GM12878 (cell line): ENCODE data around the gene UNC80. TPM values are rescaled to one million over a fixed set of nuclear protein-coding genes. Genes with fewer than 3 reads are reported as not detected.

Source experiments
- ATAC-seq: fragments of 200-7000 bp; cut with Tn5 transposase; 3 replicates; pipeline ENCODE4 v1.9.1; 2020; ENCODE audit warnings: mild to moderate bottlenecking, moderate library complexity
- BruUV-seq: library from RNA; stranded (reverse); fragments of 400-500 nt; replicated peaks from 2 replicates; lab custom pipeline; 2021; lab: Mats Ljungman, UMichigan
- CTCF ChIA-PET: fragments of 300-600 bp; sonication (Branson Sonifier 250); formaldehyde crosslinking; extraction: SDS; loops from one replicate; lab custom pipeline; 2021; ENCODE audit warnings: inconsistent platforms; lab: Yijun Ruan, JAX
- POLR2A ChIA-PET: fragments of 350-600 bp; formaldehyde crosslinking; extraction: SDS; loops from one replicate; lab custom pipeline; 2021; ENCODE audit warnings: inconsistent platforms; lab: Charles Lee
- RAD21 ChIA-PET: fragments of 300-600 bp; sonication (Branson Sonifier 250); formaldehyde crosslinking; loops from one replicate; lab custom pipeline; 2023; ENCODE audit warnings: antibody characterized with exemption; ENCODE audit not compliant: unreplicated experiment; lab: Charles Lee
- SMC1A ChIA-PET: fragments of 300-600 bp; sonication (Branson Sonifier 250); formaldehyde crosslinking; loops from one replicate; lab custom pipeline; 2023; ENCODE audit not compliant: unreplicated experiment, uncharacterized antibody; lab: Charles Lee
- DNase-seq: peaks from one replicate; pipeline ENCODE4 v3.0.0-alpha.2; 2011; ENCODE audit warnings: low read depth, low spot score
- FAIRE-seq: peaks from 3 replicates; lab custom pipeline; 2011; peaks lifted over from hg19 to GRCh38; lab: Jason Lieb, UNC
- H2AFZ ChIP-seq: 2 replicates; pipeline ENCODE4 v1.6.0; 2011; ENCODE audit warnings: low read depth, low read length, control low read depth; ENCODE audit not compliant: control insufficient read depth
- H3K27ac ChIP-seq: 2 replicates; pipeline ENCODE4 v1.5.1; 2011; ENCODE audit warnings: control low read depth; ENCODE audit not compliant: control insufficient read depth, insufficient read depth
- H3K27me3 ChIP-seq, 2 experiments: replicated peaks in 1 of 2; 2 replicates each; pipeline versions ENCODE4 v1.6.0 to v1.6.1; 2011; ENCODE audit warnings: low read length in 1 of 2; ENCODE audit not compliant: control insufficient read depth in 2 of 2, insufficient read depth in 2 of 2
- H3K36me3 ChIP-seq, 2 experiments: 2 replicates each; pipeline ENCODE4 v1.5.1; 2011; ENCODE audit warnings: low read length in 1 of 2; ENCODE audit not compliant: control insufficient read depth in 2 of 2, insufficient read depth in 2 of 2
- H3K4me1 ChIP-seq: 2 replicates; pipeline ENCODE4 v1.6.1; 2011; ENCODE audit warnings: mild to moderate bottlenecking, low read length, moderate library complexity, mixed read lengths; ENCODE audit not compliant: control insufficient read depth, insufficient read depth
- H3K4me2 ChIP-seq: 2 replicates; pipeline ENCODE4 v1.6.0; 2011; ENCODE audit warnings: control low read depth; ENCODE audit not compliant: control insufficient read depth, insufficient read depth
- H3K4me3 ChIP-seq: fragments of 200-600 bp; sonication (generic); 2 replicates; pipeline ENCODE4 v1.5.1; 2016
- H3K79me2 ChIP-seq: 2 replicates; pipeline ENCODE4 v1.6.0; 2011; ENCODE audit warnings: low read length; ENCODE audit not compliant: control insufficient read depth, insufficient read depth
- H3K9ac ChIP-seq: 2 replicates; pipeline ENCODE4 v1.8.0; 2011; ENCODE audit warnings: low read length, control low read depth, mixed read lengths; ENCODE audit not compliant: control insufficient read depth, insufficient read depth
- H3K9me3 ChIP-seq: replicated peaks from 3 replicates; pipeline ENCODE4 v1.5.1; 2011; ENCODE audit warnings: mild to moderate bottlenecking, low read length; ENCODE audit not compliant: control insufficient read depth, insufficient read depth
- H4K20me1 ChIP-seq: 2 replicates; pipeline ENCODE4 v1.6.0; 2011; ENCODE audit not compliant: control insufficient read depth, insufficient read depth
- EED ChIP-seq: sonication (generic); IDR thresholded peaks from 2 replicates; pipeline ENCODE4 v1.6.1; 2016; ENCODE audit warnings: antibody characterized with exemption, low read depth
- KDM1A ChIP-seq: fragments of 200-600 bp; sonication (generic); IDR thresholded peaks from 2 replicates; pipeline ENCODE4 v1.6.1; 2016; ENCODE audit warnings: borderline replicate concordance
- NFYA ChIP-seq: IDR thresholded peaks from 2 replicates; pipeline ENCODE4 v1.6.1; 2011; ENCODE audit warnings: low read depth, mild to moderate bottlenecking, low read length, improper control_type of control experiment, borderline replicate concordance
- NR2F1 ChIP-seq: fragments of 450-650 bp; conservative IDR thresholded peaks from 2 replicates; pipeline ENCODE4 v1.6.1; 2017; ENCODE audit warnings: mild to moderate bottlenecking
- STAT1 ChIP-seq: fragments of 450-650 bp; conservative IDR thresholded peaks from 2 replicates; pipeline ENCODE4 v1.6.1; 2014; ENCODE audit warnings: antibody characterized with exemption, mild to moderate bottlenecking
- TCF12 ChIP-seq: IDR thresholded peaks from 2 replicates; pipeline ENCODE4 v1.6.1; 2011; ENCODE audit warnings: low read depth, mild to moderate bottlenecking, low read length
- ZBTB33 ChIP-seq: fragments of 450-650 bp; IDR thresholded peaks from 2 replicates; pipeline ENCODE4 v1.6.1; 2017; ENCODE audit warnings: mild to moderate bottlenecking
- ZNF24 ChIP-seq: fragments of 450-650 bp; IDR thresholded peaks from 2 replicates; pipeline ENCODE4 v1.6.1; 2017; ENCODE audit warnings: antibody characterized with exemption, mild to moderate bottlenecking
- WGBS: methylation state at CpG from one replicate; pipeline ENCODE4 v1.1.6; 2016; ENCODE audit warnings: low lambda C conversion rate; ENCODE audit not compliant: insufficient replicate concordance, insufficient coverage; ENCODE audit errors: missing lambda C conversion rate; 5-methylcytosine and 5-hydroxymethylcytosine counted together
- in situ Hi-C: fragments of 300-500 bp; cut with MboI; formaldehyde crosslinking; loops from 9 replicates; pipeline ENCODE4 v1.14.3; 2018; ENCODE audit warnings: mixed read lengths
- intact Hi-C: fragments of 100-400 bp; cut with micrococcal nuclease; formaldehyde crosslinking; loops from one replicate; pipeline ENCODE4 v1.14.2; 2022; ENCODE audit not compliant: unreplicated experiment
- polyA plus RNA-seq, 11 experiments: library from polyadenylated mRNA; depleted of rRNA in 4 of 11; unstranded in 6 of 11; stranded (reverse) in 5 of 11; fragments of >200 nt; fragmentation: Nextera tagmentation in 4 of 11; fragmentation: Illumina TruSeq in 1 of 11; extraction: Ambion mirVana in 4 of 11; extraction: Trizol in 1 of 11; gene quantifications; 1 replicate in 1 of 11; 2 replicates in 10 of 11; pipeline versions ENCODE4 v1.2.1 to v1.2.3, GENCODE V29; 2011 to 2016; ENCODE audit warnings: inconsistent platforms in 2 of 11, missing spikeins in 2 of 11, low read depth in 1 of 11
- total RNA-seq, 4 experiments: library from RNA; depleted of rRNA in 3 of 4; stranded (reverse); fragments of >200 nt in 3 of 4; fragmentation: Illumina TruSeq in 1 of 4; extraction: Trizol in 1 of 4; gene quantifications; 2 replicates each; pipeline versions ENCODE4 v1.2.1 to v1.2.3, GENCODE V29; 2013 to 2021
- TF ChIP-seq, protein P1 (sequence below): fragments of 150-350 bp; IDR thresholded peaks from 2 replicates; pipeline ENCODE4 v1.6.1; 2014; ENCODE audit warnings: mild to moderate bottlenecking, low read depth, low read length
- TF ChIP-seq, protein P2 (sequence below): fragments of 450-650 bp; conservative IDR thresholded peaks from 2 replicates; pipeline ENCODE4 v1.6.1; 2017; ENCODE audit warnings: mild to moderate bottlenecking, moderate library complexity
- TF ChIP-seq, protein P3 (sequence below): IDR thresholded peaks from 2 replicates; pipeline ENCODE4 v1.6.1; 2012; ENCODE audit warnings: low read depth, low read length, improper control_type of control experiment
- TF ChIP-seq, protein P4 (sequence below): fragments of 450-650 bp; IDR thresholded peaks from 2 replicates; pipeline ENCODE4 v1.6.1; 2017; ENCODE audit warnings: antibody characterized with exemption, mild to moderate bottlenecking, moderate library complexity

The UNC80 gene
- total and polyA plus RNA-seq, 10 of the 15 experiments (the other 5 are each of a cell fraction or from before 2014, with no cell fraction given), result not detected

DNA sequence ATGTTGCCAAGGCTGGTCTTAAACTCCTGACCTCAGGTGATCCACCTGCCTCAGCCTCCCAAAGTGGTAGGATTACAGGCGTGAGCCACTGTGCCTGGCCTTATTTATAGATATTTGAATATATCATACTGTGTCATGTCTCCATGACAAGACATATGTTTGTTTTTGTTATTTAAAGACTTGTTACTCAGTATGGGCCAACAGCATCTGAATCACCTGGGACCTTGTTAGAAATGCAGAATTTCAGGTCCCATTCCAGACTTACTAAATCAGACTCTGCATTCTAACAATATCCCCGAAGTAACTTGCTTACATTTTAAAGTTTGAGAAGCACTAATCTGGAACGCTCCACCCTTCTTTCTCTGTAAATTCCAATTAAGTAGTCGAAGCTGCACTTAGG lies 264.0 kb downstream of the UNC80 start:
- 95% methylated on average over 4 of the region's 4 CpGs for WGBS
- CTCF ChIA-PET, result no interaction called here
- DNase-seq (no peak), ATAC-seq (no peak), FAIRE-seq (no peak)
- in situ Hi-C loops, result no loop called here
- POLR2A ChIA-PET, result no interaction called here
- SMC1A ChIA-PET, result no interaction called here
- Histone ChIP-seq H3K4me2 (no peak overlapping the region), H4K20me1 (no peaks in the 10 kb centered on the region), H3K27me3 (no peaks in the 10 kb centered on the region), H2AFZ (no peak overlapping the region), H3K9me3 (no peaks in the 10 kb centered on the region), H3K4me1 (no peaks in the 10 kb centered on the region), H3K27ac (no peak overlapping the region), H3K4me3 (no peak overlapping the region), H3K36me3 (peaks cover 0 to 5% of the 10 kb centered on the region in 2 experiments; a peak in 1 of 4 replicates), H3K79me2 (no peaks in the 10 kb centered on the region), H3K9ac (no peak overlapping the region)
- TF ChIP-seq, protein P1, sequence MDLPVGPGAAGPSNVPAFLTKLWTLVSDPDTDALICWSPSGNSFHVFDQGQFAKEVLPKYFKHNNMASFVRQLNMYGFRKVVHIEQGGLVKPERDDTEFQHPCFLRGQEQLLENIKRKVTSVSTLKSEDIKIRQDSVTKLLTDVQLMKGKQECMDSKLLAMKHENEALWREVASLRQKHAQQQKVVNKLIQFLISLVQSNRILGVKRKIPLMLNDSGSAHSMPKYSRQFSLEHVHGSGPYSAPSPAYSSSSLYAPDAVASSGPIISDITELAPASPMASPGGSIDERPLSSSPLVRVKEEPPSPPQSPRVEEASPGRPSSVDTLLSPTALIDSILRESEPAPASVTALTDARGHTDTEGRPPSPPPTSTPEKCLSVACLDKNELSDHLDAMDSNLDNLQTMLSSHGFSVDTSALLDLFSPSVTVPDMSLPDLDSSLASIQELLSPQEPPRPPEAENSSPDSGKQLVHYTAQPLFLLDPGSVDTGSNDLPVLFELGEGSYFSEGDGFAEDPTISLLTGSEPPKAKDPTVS, result no peak
- TF ChIP-seq, protein P2, sequence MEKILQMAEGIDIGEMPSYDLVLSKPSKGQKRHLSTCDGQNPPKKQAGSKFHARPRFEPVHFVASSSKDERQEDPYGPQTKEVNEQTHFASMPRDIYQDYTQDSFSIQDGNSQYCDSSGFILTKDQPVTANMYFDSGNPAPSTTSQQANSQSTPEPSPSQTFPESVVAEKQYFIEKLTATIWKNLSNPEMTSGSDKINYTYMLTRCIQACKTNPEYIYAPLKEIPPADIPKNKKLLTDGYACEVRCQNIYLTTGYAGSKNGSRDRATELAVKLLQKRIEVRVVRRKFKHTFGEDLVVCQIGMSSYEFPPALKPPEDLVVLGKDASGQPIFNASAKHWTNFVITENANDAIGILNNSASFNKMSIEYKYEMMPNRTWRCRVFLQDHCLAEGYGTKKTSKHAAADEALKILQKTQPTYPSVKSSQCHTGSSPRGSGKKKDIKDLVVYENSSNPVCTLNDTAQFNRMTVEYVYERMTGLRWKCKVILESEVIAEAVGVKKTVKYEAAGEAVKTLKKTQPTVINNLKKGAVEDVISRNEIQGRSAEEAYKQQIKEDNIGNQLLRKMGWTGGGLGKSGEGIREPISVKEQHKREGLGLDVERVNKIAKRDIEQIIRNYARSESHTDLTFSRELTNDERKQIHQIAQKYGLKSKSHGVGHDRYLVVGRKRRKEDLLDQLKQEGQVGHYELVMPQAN, result no peak
- no peak for TF ChIP-seq STAT1
- no peak for TF ChIP-seq EED
- no peak for TF ChIP-seq KDM1A
- no peak for TF ChIP-seq TCF12
- TF ChIP-seq, protein P3, sequence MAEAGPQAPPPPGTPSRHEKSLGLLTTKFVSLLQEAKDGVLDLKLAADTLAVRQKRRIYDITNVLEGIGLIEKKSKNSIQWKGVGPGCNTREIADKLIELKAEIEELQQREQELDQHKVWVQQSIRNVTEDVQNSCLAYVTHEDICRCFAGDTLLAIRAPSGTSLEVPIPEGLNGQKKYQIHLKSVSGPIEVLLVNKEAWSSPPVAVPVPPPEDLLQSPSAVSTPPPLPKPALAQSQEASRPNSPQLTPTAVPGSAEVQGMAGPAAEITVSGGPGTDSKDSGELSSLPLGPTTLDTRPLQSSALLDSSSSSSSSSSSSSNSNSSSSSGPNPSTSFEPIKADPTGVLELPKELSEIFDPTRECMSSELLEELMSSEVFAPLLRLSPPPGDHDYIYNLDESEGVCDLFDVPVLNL, result no peak
- TF ChIP-seq ZBTB33, result no peak
- no peak for TF ChIP-seq NR2F1
- TF ChIP-seq, protein P4, sequence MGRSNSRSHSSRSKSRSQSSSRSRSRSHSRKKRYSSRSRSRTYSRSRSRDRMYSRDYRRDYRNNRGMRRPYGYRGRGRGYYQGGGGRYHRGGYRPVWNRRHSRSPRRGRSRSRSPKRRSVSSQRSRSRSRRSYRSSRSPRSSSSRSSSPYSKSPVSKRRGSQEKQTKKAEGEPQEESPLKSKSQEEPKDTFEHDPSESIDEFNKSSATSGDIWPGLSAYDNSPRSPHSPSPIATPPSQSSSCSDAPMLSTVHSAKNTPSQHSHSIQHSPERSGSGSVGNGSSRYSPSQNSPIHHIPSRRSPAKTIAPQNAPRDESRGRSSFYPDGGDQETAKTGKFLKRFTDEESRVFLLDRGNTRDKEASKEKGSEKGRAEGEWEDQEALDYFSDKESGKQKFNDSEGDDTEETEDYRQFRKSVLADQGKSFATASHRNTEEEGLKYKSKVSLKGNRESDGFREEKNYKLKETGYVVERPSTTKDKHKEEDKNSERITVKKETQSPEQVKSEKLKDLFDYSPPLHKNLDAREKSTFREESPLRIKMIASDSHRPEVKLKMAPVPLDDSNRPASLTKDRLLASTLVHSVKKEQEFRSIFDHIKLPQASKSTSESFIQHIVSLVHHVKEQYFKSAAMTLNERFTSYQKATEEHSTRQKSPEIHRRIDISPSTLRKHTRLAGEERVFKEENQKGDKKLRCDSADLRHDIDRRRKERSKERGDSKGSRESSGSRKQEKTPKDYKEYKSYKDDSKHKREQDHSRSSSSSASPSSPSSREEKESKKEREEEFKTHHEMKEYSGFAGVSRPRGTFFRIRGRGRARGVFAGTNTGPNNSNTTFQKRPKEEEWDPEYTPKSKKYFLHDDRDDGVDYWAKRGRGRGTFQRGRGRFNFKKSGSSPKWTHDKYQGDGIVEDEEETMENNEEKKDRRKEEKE, result no peak
- no peak for TF ChIP-seq ZNF24
- no peak for TF ChIP-seq NFYA
- intact Hi-C loops, result no loop called here
- RAD21 ChIA-PET, result no interaction called here
- no TSS peak for BruUV-seq
